ENCODE measurements around the gene OGFOD1. TPM values are rescaled to one million over a fixed set of nuclear protein-coding genes. Genes with fewer than 3 reads are reported as not detected.

The OGFOD1 gene
- total RNA-seq, 1 experiment from 2014 or later, result 51.6 TPM

- TF ChIP-seq ELF1 (IDR thresholded peaks at IDR 0.05; ENCODE audit: borderline replicate concordance, low read depth) (no peak), ZNF274 (IDR thresholded peaks at IDR 0.05; ENCODE audit: low read depth, low read length) (no peak), JUND (IDR thresholded peaks at IDR 0.05) (no peak)
These were observed 18.9 kb downstream of the OGFOD1 start (continued) for GRCh38 chr16:56470232-56470631.

- no peak overlapping the region for H3K9ac ChIP-seq (ENCODE audit: low read length)
- H3K79me2 ChIP-seq (ENCODE audit: insufficient read depth, low read length), result no peaks in the 10 kb centered on the region
- H3K9me3 ChIP-seq (ENCODE audit: control insufficient read depth in 1 of 2, insufficient read depth in 1 of 2, low read depth in 1 of 2, low read length in 2 of 2), result no peaks in the 10 kb centered on the region
- no peak overlapping the region for H3K27ac ChIP-seq (ENCODE audit: low read depth, low read length)
- BruUV-seq (replicated peaks), result no TSS peak
- DNase-seq (ENCODE audit: low read depth, low spot score) (no peak), ATAC-seq (no peak)
- H4K20me1 ChIP-seq (ENCODE audit: insufficient read depth), result no peaks in the 10 kb centered on the region
- POLR2A ChIA-PET, result interaction anchor here (1.4 kb wide), 1 partner anchor 9 kb away, joined by 4 read pairs; no protein-coding TSS in a partner anchor
- peaks cover 52 to 65% of the 10 kb centered on the region in 2 experiments for H3K36me3 ChIP-seq (ENCODE audit: control insufficient read depth in 1 of 2, insufficient read depth in 2 of 2, low read length in 2 of 2)
- intact Hi-C loops (cut with micrococcal nuclease), result no loop called here
- H2AFZ ChIP-seq (ENCODE audit: low read depth, low read length, poor library complexity, severe bottlenecking), result no peak overlapping the region
- 0 out of 4 replicates have a peak, but pooled peaks cover 0 to 4% of the 10 kb centered on the region in 2 experiments for H3K4me1 ChIP-seq (ENCODE audit: control insufficient read depth in 1 of 2, insufficient read depth in 2 of 2, low read length in 2 of 2)
- H3K9me2 ChIP-seq (ENCODE audit: insufficient read depth), result no peaks in the 10 kb centered on the region
- CTCF ChIA-PET, result no interaction called here
- no peak overlapping the region for H3K4me2 ChIP-seq (ENCODE audit: low read length)
- H3K4me3 ChIP-seq (replicated peaks in 1 of 2; ENCODE audit: low read depth in 1 of 2, low read length in 2 of 2), result no peak overlapping the region
- TF ChIP-seq JUND (IDR thresholded peaks at IDR 0.05) (no peak), MAX (IDR thresholded peaks at IDR 0.05) (no peak), POLR2A (IDR thresholded peaks at IDR 0.05; ENCODE audit: borderline replicate concordance, extremely low read depth, insufficient read depth, insufficient read length) (no peak), EZH2phosphoT487 (IDR thresholded peaks at IDR 0.05; ENCODE audit: borderline replicate concordance) (no peak), ZFX (IDR thresholded peaks at IDR 0.05) (no peak), CTCF (IDR thresholded peaks at IDR 0.05 in 2 of 3, conservative IDR thresholded peaks at IDR 0.05 in 1 of 3; ENCODE audit: borderline replicate concordance in 1 of 3, insufficient read depth in 1 of 3, low read depth in 2 of 3, low read length in 2 of 3) (no peak), YY1 (IDR thresholded peaks at IDR 0.05; ENCODE audit: extremely low read depth, insufficient replicate concordance, low read depth, low read length) (no peak), POLR2AphosphoS5 (IDR thresholded peaks at IDR 0.05; ENCODE audit: low read depth, low read length) (no peak), ATF3 (IDR thresholded peaks at IDR 0.05) (no peak), ZNF274 (IDR thresholded peaks at IDR 0.05; ENCODE audit: low read depth, low read length) (no peak), TCF7L2 (IDR thresholded peaks at IDR 0.05; ENCODE audit: borderline replicate concordance, extremely low read depth, insufficient read depth, insufficient read length) (no peak), ELF1 (IDR thresholded peaks at IDR 0.05; ENCODE audit: borderline replicate concordance, low read depth) (no peak), ZBTB33 (IDR thresholded peaks at IDR 0.05; ENCODE audit: extremely low read depth, insufficient replicate concordance, low read length) (no peak), EZH2 (IDR thresholded peaks at IDR 0.05) (no peak), RAD21 (IDR thresholded peaks at IDR 0.05; ENCODE audit: low read depth) (no peak), SIN3A (IDR thresholded peaks at IDR 0.05; ENCODE audit: low read depth) (no peak), CEBPB (IDR thresholded peaks at IDR 0.05; ENCODE audit: low read depth) (no peak)
- no peaks in the 10 kb centered on the region for H3K27me3 ChIP-seq (ENCODE audit: insufficient read depth, low read length)
- RAD21 ChIA-PET (ENCODE audit: low non-redundant PET in 1 of 2, low total read pairs in 2 of 2, uncharacterized antibody in 2 of 2, unreplicated experiment in 2 of 2), result no interaction called here
These were observed 19.3 kb downstream of the OGFOD1 start for GRCh38 chr16:56470666-56471065.

Measured in HCT116 (cell line).